Left ventricle myocardium superior (tissue), 1 donor: ENCODE measurements around the gene DENND5A. TPM values are rescaled to one million over a fixed set of nuclear protein-coding genes. Genes with fewer than 3 reads are reported as not detected.
A peak's percentile ranks its signal among the peaks of the same experiment; 100 is the strongest.

Experiments used
- ATAC-seq: fragments of 200-7000 bp; cut with Tn5 transposase; one replicate; pipeline ENCODE4 v1.9.1; 2020; ENCODE audit warnings: mild to moderate bottlenecking, moderate library complexity
- DNase-seq: peaks from one replicate; pipeline ENCODE4 v3.0.0-alpha.2; 2020
- intact Hi-C: fragments of 100-400 bp; cut with micrococcal nuclease; formaldehyde crosslinking; loops from one replicate; pipeline ENCODE4 v1.11.0; 2022
- microRNA-seq: library from miRNA; unstranded; fragments of <30 nt; microRNA quantifications from one replicate; pipeline ENCODE4 v1.2.0, GENCODE V29; 2020; ENCODE audit warnings: borderline number of aligned reads
- total RNA-seq: library from RNA; stranded (reverse); fragmentation: NEBNext Ultra II Directional; extraction: Animal tissue kit (Norgen Biotek cat#: 25700); gene quantifications from one replicate; pipeline ENCODE4 v1.2.1, GENCODE V29; 2021
- donor health status: DM: no; HTN: yes; CAD: no; lungs with severe emphysema.

The DENND5A gene
- total RNA-seq, 1 donor from 2014 or later = 121 TPM

DNA sequence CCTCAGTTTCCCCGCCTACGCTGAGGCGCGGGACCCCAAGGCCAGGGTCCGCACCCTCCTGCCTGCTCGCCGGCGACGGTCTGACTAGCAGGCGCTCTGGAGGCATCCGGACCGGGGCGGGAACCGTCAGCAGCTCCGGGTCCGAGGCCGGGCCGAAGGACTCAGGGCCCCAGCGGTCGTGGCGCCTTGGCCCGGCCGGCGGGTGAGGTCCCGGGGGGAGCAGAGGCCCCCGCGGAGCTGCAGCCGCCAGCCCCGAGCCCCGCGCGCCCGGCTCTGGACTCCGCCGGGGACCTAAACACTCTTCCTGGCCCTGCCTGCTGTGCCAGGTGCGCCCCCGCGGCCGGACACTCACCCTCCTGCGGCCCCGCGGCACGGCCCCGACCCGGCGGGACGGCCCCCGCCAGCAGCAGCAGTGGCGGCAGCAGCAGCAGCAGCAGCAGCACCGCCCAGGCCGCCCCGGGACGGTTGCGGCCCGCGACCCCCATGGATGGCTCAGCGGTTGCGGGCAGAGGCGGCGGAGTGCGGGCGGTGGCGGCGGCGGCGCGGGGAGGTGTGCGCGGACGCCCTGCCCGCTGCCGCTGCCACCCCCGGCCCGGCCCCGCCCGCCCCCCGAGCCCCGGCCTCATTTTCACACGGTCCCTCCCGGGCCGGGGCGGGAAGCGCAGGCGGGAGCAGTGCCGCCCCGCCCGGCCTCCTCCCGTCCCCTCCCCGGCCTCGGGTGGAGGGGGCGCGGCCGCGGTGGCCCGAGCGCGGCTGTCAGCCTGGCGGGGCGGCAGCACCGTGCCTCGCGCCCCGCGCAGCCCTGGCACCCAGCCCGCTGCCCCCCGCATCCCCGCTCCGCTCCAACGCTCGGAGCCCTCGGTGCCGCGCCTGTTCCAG lies 173.9 kb downstream of the DENND5A start, which contains the start of gene SCUBE2:
Gene SCUBE2 (minus strand): TSS at position 556 of the 879 bp plus-strand sequence. CDS start 71 bp downstream, at position 485.
- peak; percentile 74 for ATAC-seq
- intact Hi-C loops = no loop called here
- peak; percentile 41 for DNase-seq

DNA sequence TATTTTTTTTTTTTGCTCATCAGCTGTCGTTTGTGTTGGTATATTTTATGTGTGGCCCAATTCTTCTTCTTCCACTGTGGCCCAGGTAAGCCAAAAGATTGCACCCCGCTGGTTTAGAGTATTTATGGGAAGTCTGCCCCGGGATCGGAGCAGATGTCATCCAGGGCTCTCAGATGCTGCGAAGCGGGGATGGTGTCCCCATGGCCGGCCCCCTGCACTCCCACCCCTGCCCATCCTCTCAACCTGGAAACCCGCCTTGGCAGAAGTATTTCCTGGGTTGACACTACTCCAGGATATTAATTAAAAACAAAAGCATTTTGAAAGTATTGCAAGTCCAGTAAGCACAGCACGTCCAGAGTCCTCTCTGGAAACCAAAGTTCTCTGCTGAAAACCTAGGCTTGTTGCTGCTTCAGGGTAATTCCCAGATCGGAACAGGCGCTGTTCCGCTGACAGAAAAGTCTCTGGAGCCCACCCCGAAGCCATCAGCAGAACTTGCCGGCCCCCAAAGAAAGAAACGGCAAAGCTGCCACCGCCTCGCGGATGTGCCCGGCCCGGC lies 174.6 kb downstream of the DENND5A start:
- no peak for ATAC-seq
- DNase-seq = no peak
- intact Hi-C loops = no loop called here

DNA sequence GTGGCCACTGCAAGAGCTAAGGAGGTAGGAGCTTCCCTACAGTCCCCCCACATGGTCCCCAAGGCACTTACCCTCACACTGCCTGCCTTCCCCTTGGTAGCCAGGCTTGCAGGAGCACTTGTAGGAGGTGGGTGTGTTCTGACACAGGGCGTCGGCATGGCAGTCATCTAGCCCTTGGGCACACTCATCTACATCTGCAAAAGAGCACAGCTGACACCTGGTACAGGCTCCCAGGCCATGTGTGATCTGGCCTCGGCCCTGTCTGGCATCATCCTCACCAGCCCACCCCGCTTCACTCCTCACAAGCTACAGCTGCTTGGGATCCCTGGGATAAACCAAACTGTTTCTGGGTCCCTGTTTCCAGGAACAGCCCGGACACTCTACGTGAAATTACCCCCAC lies 175.5 kb downstream of the DENND5A start:
- intact Hi-C loops = no loop called here
- DNase-seq = no peak
- no peak for ATAC-seq

DNA sequence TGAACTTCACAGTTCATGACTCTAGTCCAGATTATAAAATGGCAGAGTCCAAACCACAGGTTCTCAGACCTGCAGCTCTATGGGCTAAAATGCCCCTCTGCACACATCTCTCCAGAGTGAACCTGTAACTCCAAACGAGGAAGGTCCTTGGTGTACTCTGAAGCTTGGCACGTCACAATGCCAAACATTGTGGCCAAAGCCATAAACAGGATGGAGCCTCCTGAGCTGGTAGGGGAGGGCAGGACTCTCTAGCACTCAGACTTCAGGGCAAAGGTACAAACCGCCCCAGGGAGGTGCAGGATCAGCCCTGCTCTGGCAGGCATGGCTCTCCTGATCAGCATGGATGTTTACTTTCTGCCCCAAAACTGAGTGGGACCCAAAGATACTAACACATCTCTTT lies 176.1 kb downstream of the DENND5A start:
- DNase-seq = no peak
- ATAC-seq = no peak
- intact Hi-C loops = no loop called here

Small RNA genes within 50 kb of the gene (microRNA-seq; reads per million reads assigned to microRNA genes)
- gene MIR5691 = not detected

Other genes starting within 250 kb of the DENND5A start
- 0.89 TPM for gene SCUBE2, start 173.8 kb downstream of the DENND5A start, total RNA-seq
- 25.5 TPM for gene TMEM41B, start 49.2 kb upstream of the DENND5A start, total RNA-seq
- gene IPO7, start 119.3 kb upstream of the DENND5A start, total RNA-seq = 146 TPM
- gene ZNF143, start 195.7 kb upstream of the DENND5A start, total RNA-seq = 22.4 TPM